ENCODE results near the gene RD3L. TPM values are rescaled to one million over a fixed set of nuclear protein-coding genes. Genes with fewer than 3 reads are reported as not detected.

RD3L gene
- total RNA-seq, 1 experiment from 2014 or later, result not detected

GRCh38 chr14:103961928-103962578, 19.7 kb upstream of the RD3L start:
- no peaks in the 10 kb centered on the region for H3K79me2 ChIP-seq (ENCODE audit: low read length)
- no peak overlapping the region for H3K4me3 ChIP-seq (ENCODE audit: low read length)
- H3F3A ChIP-seq (ENCODE audit: low read length, unreplicated experiment), result no peaks in the 10 kb centered on the region
- peak; percentile 13 for DNase-seq
- no peaks in the 10 kb centered on the region for H3K27me3 ChIP-seq (ENCODE audit: low read length)
- H2AFZ ChIP-seq (ENCODE audit: low read length), result no peak overlapping the region
- ATAC-seq, result peak; percentile 20; the same call in 1 of the 2 replicates
- ChIA-PET CTCF (no interaction called here), POLR2A (ENCODE audit: unreplicated experiment) (interaction anchor here (0.6 kb wide), 1 partner anchor 14 kb away, joined by 3 read pairs; no protein-coding TSS in a partner anchor)
- no peaks in the 10 kb centered on the region for H3K4me1 ChIP-seq (ENCODE audit: insufficient read depth, low read length)
- H3K36me3 ChIP-seq (ENCODE audit: low read depth, low read length), result no peaks in the 10 kb centered on the region
- H3K9ac ChIP-seq (ENCODE audit: low read length), result no peak overlapping the region
- no peak overlapping the region for H3K4me2 ChIP-seq (ENCODE audit: low read length)
- no peaks in the 10 kb centered on the region for H4K20me1 ChIP-seq (ENCODE audit: low read length)
- no peaks in the 10 kb centered on the region for H3K9me2 ChIP-seq (replicated peaks; ENCODE audit: low read length)
- H3K9me3 ChIP-seq (ENCODE audit: low read length), result no peaks in the 10 kb centered on the region
- no peak overlapping the region for H3K27ac ChIP-seq (ENCODE audit: low read length)
- BruUV-seq (replicated peaks), result no TSS peak
- intact Hi-C loops (cut with micrococcal nuclease), result no loop called here
- TF ChIP-seq EZH2phosphoT487 (IDR thresholded peaks at IDR 0.05; ENCODE audit: borderline replicate concordance, low read length), result no peak
- no peak for TF ChIP-seq EZH2 (IDR thresholded peaks at IDR 0.05; ENCODE audit: low read length, unreplicated experiment)
- no peak for TF ChIP-seq CTCF (conservative IDR thresholded peaks at IDR 0.05; ENCODE audit: low read depth, low read length)

GRCh38 chr14:103960457-103961055, 18.2 kb upstream of the RD3L start:
- intact Hi-C loops (cut with micrococcal nuclease), result no loop called here
- H3K9me2 ChIP-seq (replicated peaks; ENCODE audit: low read length), result no peaks in the 10 kb centered on the region
- POLR2A ChIA-PET (ENCODE audit: unreplicated experiment), result no interaction called here
- DNase-seq, result no peak
- no peak overlapping the region for H3K4me2 ChIP-seq (ENCODE audit: low read length)
- no peak for TF ChIP-seq EZH2phosphoT487 (IDR thresholded peaks at IDR 0.05; ENCODE audit: borderline replicate concordance, low read length)
- no peaks in the 10 kb centered on the region for H3K27me3 ChIP-seq (ENCODE audit: low read length)
- H4K20me1 ChIP-seq (ENCODE audit: low read length), result no peaks in the 10 kb centered on the region
- H2AFZ ChIP-seq (ENCODE audit: low read length), result no peak overlapping the region
- no peak for ATAC-seq
- H3K79me2 ChIP-seq (ENCODE audit: low read length), result no peaks in the 10 kb centered on the region
- CTCF ChIA-PET, result no interaction called here
- no peaks in the 10 kb centered on the region for H3K4me1 ChIP-seq (ENCODE audit: insufficient read depth, low read length)
- H3K9ac ChIP-seq (ENCODE audit: low read length), result no peak overlapping the region
- H3K4me3 ChIP-seq (ENCODE audit: low read length), result no peak overlapping the region
- no TSS peak for BruUV-seq (replicated peaks)
- H3F3A ChIP-seq (ENCODE audit: low read length, unreplicated experiment), result no peaks in the 10 kb centered on the region
- no peak overlapping the region for H3K27ac ChIP-seq (ENCODE audit: low read length)
- no peaks in the 10 kb centered on the region for H3K9me3 ChIP-seq (ENCODE audit: low read length)
- H3K36me3 ChIP-seq (ENCODE audit: low read depth, low read length), result no peaks in the 10 kb centered on the region

- intact Hi-C loops (cut with micrococcal nuclease), result no loop called here
- CTCF ChIA-PET, result no interaction called here
Measured at GRCh38 chr14:103949131-103949790, 6.9 kb upstream of the RD3L start.

More at GRCh38 chr14:103949131-103949790, 6.9 kb upstream of the RD3L start:
- Histone ChIP-seq H3K79me2 (ENCODE audit: low read length) (no peaks in the 10 kb centered on the region), H3K4me2 (ENCODE audit: low read length) (no peak overlapping the region), H3K9me3 (ENCODE audit: low read length) (0 out of 2 replicates have a peak, but pooled peaks cover 4% of the 10 kb centered on the region), H2AFZ (ENCODE audit: low read length) (no peak overlapping the region), H3K27ac (ENCODE audit: low read length) (no peak overlapping the region), H3K27me3 (ENCODE audit: low read length) (peaks cover 21% of the 10 kb centered on the region), H3F3A (ENCODE audit: low read length, unreplicated experiment) (no peaks in the 10 kb centered on the region), H3K9me2 (replicated peaks; ENCODE audit: low read length) (no peaks in the 10 kb centered on the region), H3K9ac (ENCODE audit: low read length) (no peak overlapping the region), H4K20me1 (ENCODE audit: low read length) (no peaks in the 10 kb centered on the region), H3K4me1 (ENCODE audit: insufficient read depth, low read length) (no peaks in the 10 kb centered on the region), H3K4me3 (ENCODE audit: low read length) (no peak overlapping the region), H3K36me3 (ENCODE audit: low read depth, low read length) (no peaks in the 10 kb centered on the region)
- no TSS peak for BruUV-seq (replicated peaks)
- DNase-seq (peak; percentile 16), ATAC-seq (no peak)
- POLR2A ChIA-PET (ENCODE audit: unreplicated experiment), result no interaction called here
- TF ChIP-seq EZH2phosphoT487 (IDR thresholded peaks at IDR 0.05; ENCODE audit: borderline replicate concordance, low read length), result no peak
- TF ChIP-seq CTCF (conservative IDR thresholded peaks at IDR 0.05; ENCODE audit: low read depth, low read length), result no peak
- no peak for TF ChIP-seq EZH2 (IDR thresholded peaks at IDR 0.05; ENCODE audit: low read length, unreplicated experiment)
